ENCODE results near the gene RIN3.

The RIN3 gene

DNA sequence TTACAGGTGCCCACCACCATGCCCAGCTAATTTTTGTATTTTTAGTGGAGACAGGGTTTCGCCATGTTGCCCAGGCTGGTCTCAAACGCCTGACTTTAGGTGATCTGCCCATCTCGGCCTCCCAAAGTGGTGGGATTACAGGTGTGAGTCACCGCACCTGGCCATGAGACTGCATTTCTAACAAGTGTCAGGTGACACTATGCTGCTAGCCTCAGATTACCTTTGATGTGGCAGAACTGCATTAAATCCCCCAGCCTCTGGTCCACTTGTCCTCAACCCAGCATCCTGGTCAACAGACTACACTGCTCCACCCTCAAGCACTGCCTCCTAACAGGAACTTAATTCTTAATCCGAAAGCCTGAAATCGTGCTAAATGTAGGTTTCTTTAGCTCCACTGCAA, 221.8 kb downstream of the RIN3 start:
- in situ Hi-C loops (cut with MboI; ENCODE audit: low sequenced_read_pairs) = no loop called here

DNA sequence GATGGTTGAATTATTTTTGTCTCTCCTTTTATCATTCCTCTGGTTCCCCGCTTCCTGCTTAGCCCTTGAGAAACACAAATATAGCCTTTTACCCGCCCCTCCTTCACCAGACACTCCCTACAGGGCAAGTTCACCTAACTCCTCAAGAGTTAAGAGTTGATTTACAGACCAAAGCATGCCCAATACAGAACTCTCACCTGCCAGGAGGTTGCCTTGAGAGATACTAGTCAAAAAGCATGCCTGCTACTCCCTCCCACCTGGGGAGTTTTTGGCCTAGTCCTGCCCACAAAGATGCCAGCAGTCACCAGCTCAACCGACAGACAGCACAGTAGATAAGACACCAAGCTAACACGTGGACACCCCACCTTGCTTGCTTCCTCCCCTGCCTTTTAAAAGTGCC, 223.6 kb downstream of the RIN3 start:
- in situ Hi-C loops (cut with MboI; ENCODE audit: low sequenced_read_pairs) = no loop called here

DNA sequence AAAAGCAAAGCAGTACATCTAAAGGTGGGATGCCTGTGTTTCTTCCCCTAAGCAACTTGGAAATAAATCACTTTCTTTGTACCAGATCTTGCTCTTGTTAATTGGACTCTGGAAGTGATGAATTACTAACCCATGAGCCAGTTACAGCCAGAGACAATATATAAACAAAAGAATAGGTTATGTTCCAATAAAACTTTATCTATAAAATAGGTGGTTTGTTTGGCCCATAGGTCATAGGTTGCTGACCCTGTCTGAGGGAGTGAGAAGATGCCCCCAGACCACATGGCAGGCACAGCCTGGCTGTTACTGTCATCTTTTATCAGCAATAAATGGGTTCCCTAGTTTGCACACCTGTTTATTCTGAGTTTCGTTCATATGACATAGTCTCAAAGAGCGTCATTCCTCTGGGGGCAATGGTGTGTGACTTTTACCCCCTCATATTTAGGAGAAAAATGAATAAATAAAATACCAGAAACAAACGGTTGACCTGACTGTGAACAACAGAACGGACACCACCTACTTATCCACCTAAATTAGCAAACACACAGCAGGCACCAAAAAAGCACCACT, 224.1 kb downstream of the RIN3 start:
- in situ Hi-C loops (cut with MboI; ENCODE audit: low sequenced_read_pairs) = no loop called here

Data from HL-60/S4 treated with phorbol 12-myristate 13-acetate at 8.2 ng/mL for 4 days and 3 days (cell line).